ENCODE results near the gene COL28A1.

DNA sequence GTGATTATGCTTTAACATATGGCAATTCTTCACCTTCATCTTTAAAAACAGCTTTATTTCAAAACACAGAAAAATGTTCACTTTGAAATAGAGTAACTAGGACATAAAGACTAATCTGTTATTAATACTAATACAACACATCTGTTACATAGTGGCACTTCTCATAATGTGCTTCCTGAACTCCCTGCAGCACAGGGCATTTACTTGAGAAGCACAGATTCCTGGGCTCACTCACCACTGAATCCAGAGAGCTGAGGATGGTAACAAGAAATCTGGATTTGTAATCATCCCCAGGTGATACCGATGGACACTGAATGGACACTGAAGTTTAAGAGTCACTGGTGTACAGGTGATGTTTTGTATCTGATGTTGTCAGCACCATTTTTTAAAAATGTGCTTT lies 96.1 kb downstream of the COL28A1 start:
- TF ChIP-seq, protein P1, sequence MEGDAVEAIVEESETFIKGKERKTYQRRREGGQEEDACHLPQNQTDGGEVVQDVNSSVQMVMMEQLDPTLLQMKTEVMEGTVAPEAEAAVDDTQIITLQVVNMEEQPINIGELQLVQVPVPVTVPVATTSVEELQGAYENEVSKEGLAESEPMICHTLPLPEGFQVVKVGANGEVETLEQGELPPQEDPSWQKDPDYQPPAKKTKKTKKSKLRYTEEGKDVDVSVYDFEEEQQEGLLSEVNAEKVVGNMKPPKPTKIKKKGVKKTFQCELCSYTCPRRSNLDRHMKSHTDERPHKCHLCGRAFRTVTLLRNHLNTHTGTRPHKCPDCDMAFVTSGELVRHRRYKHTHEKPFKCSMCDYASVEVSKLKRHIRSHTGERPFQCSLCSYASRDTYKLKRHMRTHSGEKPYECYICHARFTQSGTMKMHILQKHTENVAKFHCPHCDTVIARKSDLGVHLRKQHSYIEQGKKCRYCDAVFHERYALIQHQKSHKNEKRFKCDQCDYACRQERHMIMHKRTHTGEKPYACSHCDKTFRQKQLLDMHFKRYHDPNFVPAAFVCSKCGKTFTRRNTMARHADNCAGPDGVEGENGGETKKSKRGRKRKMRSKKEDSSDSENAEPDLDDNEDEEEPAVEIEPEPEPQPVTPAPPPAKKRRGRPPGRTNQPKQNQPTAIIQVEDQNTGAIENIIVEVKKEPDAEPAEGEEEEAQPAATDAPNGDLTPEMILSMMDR (IDR thresholded peaks at IDR 0.05; ENCODE audit: low read length), result no peak
- TF ChIP-seq EZH2 (IDR thresholded peaks at IDR 0.05; ENCODE audit: borderline replicate concordance, low read length), result no peak

All from OCI-LY1 (cell line).